DND-41 (cell line): ENCODE results near the gene MYBBP1A.
"Not testable (repeated sequence)": the region's sequence is repeated elsewhere in the genome, so short reads cannot be mapped to it uniquely, and the experiment has no call there.

Experiments
- ATAC-seq: fragments of 200-7000 bp; cut with Tn5 transposase; 3 replicates; pipeline ENCODE4 v1.9.1; 2021; ENCODE audit warnings: low read depth; ENCODE audit not compliant: insufficient read depth
- DNase-seq: peaks from one replicate; pipeline ENCODE4 v3.0.0-alpha.2; 2020
- H2AFZ ChIP-seq: 2 replicates; pipeline ENCODE4 v1.6.0; 2012; ENCODE audit warnings: low read depth, low read length
- H3K27ac ChIP-seq: 2 replicates; pipeline ENCODE4 v1.5.1; 2012; ENCODE audit warnings: low read length, inconsistent platforms
- H3K27me3 ChIP-seq: fragments of 200-600 bp; sonication (generic); 2 replicates; pipeline ENCODE4 v1.6.0; 2012; ENCODE audit warnings: low read length, mild to moderate bottlenecking, inconsistent platforms; ENCODE audit not compliant: insufficient read depth, poor library complexity
- H3K36me3 ChIP-seq: 2 replicates; pipeline ENCODE4 v1.5.1; 2012; ENCODE audit warnings: low read length, inconsistent platforms; ENCODE audit not compliant: insufficient read depth
- H3K4me1 ChIP-seq: 2 replicates; pipeline ENCODE4 v1.5.1; 2012; ENCODE audit warnings: mild to moderate bottlenecking, low read length; ENCODE audit not compliant: insufficient read depth
- H3K4me2 ChIP-seq: 2 replicates; pipeline ENCODE4 v1.6.0; 2012; ENCODE audit warnings: mild to moderate bottlenecking, moderate library complexity, low read length, inconsistent platforms; ENCODE audit not compliant: insufficient read depth
- H3K4me3 ChIP-seq, 2 experiments: fragments of 200-600 bp in 1 of 2; shearing (Covaris generic) in 1 of 2; 2 replicates each; pipeline ENCODE4 v1.5.1; 2012 to 2016; ENCODE audit warnings: inconsistent platforms in 2 of 2, low read length in 2 of 2, mild to moderate bottlenecking in 2 of 2, low read depth in 1 of 2, moderate library complexity in 1 of 2
- H3K79me2 ChIP-seq: 2 replicates; pipeline ENCODE4 v1.6.0; 2012; ENCODE audit warnings: low read length, inconsistent platforms; ENCODE audit not compliant: insufficient read depth
- H3K9ac ChIP-seq: 2 replicates; pipeline ENCODE4 v1.6.0; 2012; ENCODE audit warnings: low read depth, mild to moderate bottlenecking, inconsistent platforms, low read length, moderate library complexity
- H3K9me3 ChIP-seq: 2 replicates; pipeline ENCODE4 v1.5.1; 2012; ENCODE audit warnings: low read length, moderate library complexity, mild to moderate bottlenecking, inconsistent platforms; ENCODE audit not compliant: insufficient read depth, severe bottlenecking
- H4K20me1 ChIP-seq: 2 replicates; pipeline ENCODE4 v1.6.0; 2012; ENCODE audit warnings: low read length; ENCODE audit not compliant: insufficient read depth
- CTCF ChIP-seq: IDR thresholded peaks from 2 replicates; pipeline ENCODE4 v1.5.1; 2012; ENCODE audit warnings: borderline replicate concordance, low read length, moderate library complexity, mild to moderate bottlenecking; ENCODE audit not compliant: poor library complexity, severe bottlenecking; ENCODE audit errors: extremely low read depth
- EZH2 ChIP-seq: IDR thresholded peaks from 3 replicates; pipeline ENCODE4 v1.6.1; 2012; ENCODE audit warnings: borderline replicate concordance, low read depth, mild to moderate bottlenecking, moderate library complexity, low read length, inconsistent platforms; ENCODE audit not compliant: severe bottlenecking

MYBBP1A gene

GRCh38 chr17:4579678-4580077, 24.5 kb upstream of the MYBBP1A start:
- TF ChIP-seq EZH2, result no peak
- H3K4me3 ChIP-seq, result no peak overlapping the region
- H3K27ac ChIP-seq, result no peak overlapping the region
- no peaks in the 10 kb centered on the region for H3K27me3 ChIP-seq
- no peaks in the 10 kb centered on the region for H3K79me2 ChIP-seq
- DNase-seq (no peak), ATAC-seq (no peak)
- H3K4me2 ChIP-seq, result no peak overlapping the region
- no peak overlapping the region for H2AFZ ChIP-seq
- H3K36me3 ChIP-seq, result no peaks in the 10 kb centered on the region
- no peaks in the 10 kb centered on the region for H3K9me3 ChIP-seq
- no peaks in the 10 kb centered on the region for H4K20me1 ChIP-seq
- H3K4me1 ChIP-seq, result no peaks in the 10 kb centered on the region
- no peak overlapping the region for H3K9ac ChIP-seq

GRCh38 chr17:4578349-4578748, 23.2 kb upstream of the MYBBP1A start:
- H3K27ac ChIP-seq, H3K4me2 ChIP-seq, H2AFZ ChIP-seq, H4K20me1 ChIP-seq, H3K27me3 ChIP-seq, H3K79me2 ChIP-seq, H3K36me3 ChIP-seq, DNase-seq, ATAC-seq, H3K4me3 ChIP-seq, H3K9ac ChIP-seq, H3K9me3 ChIP-seq, H3K4me1 ChIP-seq: not testable (repeated sequence)

- Histone ChIP-seq H3K79me2 (no peaks in the 10 kb centered on the region), H3K4me3 (no peak overlapping the region), H3K9me3 (no peaks in the 10 kb centered on the region), H3K27me3 (no peaks in the 10 kb centered on the region), H3K4me2 (no peak overlapping the region), H3K27ac (no peak overlapping the region), H3K4me1 (no peaks in the 10 kb centered on the region), H2AFZ (no peak overlapping the region), H3K9ac (no peak overlapping the region), H3K36me3 (no peaks in the 10 kb centered on the region), H4K20me1 (no peaks in the 10 kb centered on the region)
- DNase-seq (no peak), ATAC-seq (no peak)
- TF ChIP-seq CTCF, result no peak
Measured at GRCh38 chr17:4577386-4577993, 22.3 kb upstream of the MYBBP1A start.

GRCh38 chr17:4576729-4577322, 21.6 kb upstream of the MYBBP1A start:
- Histone ChIP-seq H3K4me2 (no peak overlapping the region), H3K4me1 (no peaks in the 10 kb centered on the region), H3K27me3 (no peaks in the 10 kb centered on the region), H3K27ac (no peak overlapping the region), H2AFZ (no peak overlapping the region), H3K9ac (no peak overlapping the region), H3K36me3 (no peaks in the 10 kb centered on the region), H3K79me2 (no peaks in the 10 kb centered on the region), H3K4me3 (no peak overlapping the region), H4K20me1 (no peaks in the 10 kb centered on the region), H3K9me3 (no peaks in the 10 kb centered on the region)
- TF ChIP-seq CTCF, result no peak
- TF ChIP-seq EZH2, result no peak
- ATAC-seq, result no peak
- DNase-seq, result no peak
